Nephron (organoid): ENCODE results near the gene MMP24.
"Not testable (repeated sequence)": the region's sequence is repeated elsewhere in the genome, so short reads cannot be mapped to it uniquely, and the experiment has no call there.

Experiments used
- H3K27ac Mint-ChIP-seq, 3 experiments: 2 replicates each; pipeline ENCODE4 v1.8.0; 2020; ENCODE audit warnings: mixed read lengths in 3 of 3, mild to moderate bottlenecking in 2 of 3, moderate library complexity in 1 of 3
- H3K27me3 Mint-ChIP-seq: 2 replicates; pipeline ENCODE4 v1.8.0; 2021; ENCODE audit warnings: low read depth, mild to moderate bottlenecking, moderate library complexity, mixed read lengths
- H3K36me3 Mint-ChIP-seq: 2 replicates; pipeline ENCODE4 v1.8.0; 2020; ENCODE audit warnings: low read depth, mixed read lengths
- H3K4me1 Mint-ChIP-seq: 2 replicates; pipeline ENCODE4 v1.8.0; 2020; ENCODE audit warnings: mixed read lengths
- H3K4me3 Mint-ChIP-seq, 3 experiments: 2 replicates each; pipeline ENCODE4 v1.8.0; 2020; ENCODE audit warnings: mild to moderate bottlenecking in 3 of 3, mixed read lengths in 3 of 3, moderate library complexity in 2 of 3
- H3K9me3 Mint-ChIP-seq: 2 replicates; pipeline ENCODE4 v1.8.0; 2020; ENCODE audit warnings: mixed read lengths
- CTCF ChIP-seq, 3 experiments: fragments of 200-600 bp; sonication (generic); IDR thresholded peaks; one replicate each; pipeline ENCODE4 v1.5.0; 2021; ENCODE audit warnings: antibody characterized with exemption in 3 of 3; ENCODE audit not compliant: unreplicated experiment in 3 of 3

MMP24 gene

GRCh38 chr20:35311822-35312221, 85.3 kb downstream of the MMP24 start:
- no peaks in the 10 kb centered on the region for H3K27me3 Mint-ChIP-seq
- H3K27ac Mint-ChIP-seq = no peak overlapping the region
- H3K36me3 Mint-ChIP-seq = peaks cover 30% of the 10 kb centered on the region
- no peaks in the 10 kb centered on the region for H3K9me3 Mint-ChIP-seq
- TF ChIP-seq CTCF (IDR thresholded peaks at IDR 0.05; ENCODE audit: unreplicated experiment in 3 of 3) = no peak
- no peak overlapping the region for H3K4me3 Mint-ChIP-seq
- H3K4me1 Mint-ChIP-seq = no peaks in the 10 kb centered on the region

GRCh38 chr20:35312318-35312717, 85.8 kb downstream of the MMP24 start:
- no peak overlapping the region for H3K27ac Mint-ChIP-seq
- no peaks in the 10 kb centered on the region for H3K27me3 Mint-ChIP-seq
- H3K9me3 Mint-ChIP-seq = no peaks in the 10 kb centered on the region
- TF ChIP-seq CTCF (IDR thresholded peaks at IDR 0.05; ENCODE audit: unreplicated experiment in 3 of 3) = no peak
- no peaks in the 10 kb centered on the region for H3K4me1 Mint-ChIP-seq
- H3K4me3 Mint-ChIP-seq = no peak overlapping the region
- peaks cover 30% of the 10 kb centered on the region for H3K36me3 Mint-ChIP-seq

GRCh38 chr20:35314816-35315631, 88.5 kb downstream of the MMP24 start:
- H3K27me3 Mint-ChIP-seq = no peaks in the 10 kb centered on the region
- H3K4me3 Mint-ChIP-seq = no peak overlapping the region
- peaks cover 26% of the 10 kb centered on the region for H3K4me1 Mint-ChIP-seq

GRCh38 chr20:35315632-35316020, 89.1 kb downstream of the MMP24 start:
- H3K4me3 Mint-ChIP-seq, H3K9me3 Mint-ChIP-seq, H3K27me3 Mint-ChIP-seq, H3K27ac Mint-ChIP-seq: not testable (repeated sequence)
- peaks cover 32% of the 10 kb centered on the region for H3K4me1 Mint-ChIP-seq
- peaks cover 30% of the 10 kb centered on the region for H3K36me3 Mint-ChIP-seq

More at GRCh38 chr20:35314816-35315631, 88.5 kb downstream of the MMP24 start:
- H3K9me3 Mint-ChIP-seq = no peaks in the 10 kb centered on the region
- H3K36me3 Mint-ChIP-seq = peaks cover 28% of the 10 kb centered on the region
- no peak for TF ChIP-seq CTCF (IDR thresholded peaks at IDR 0.05; ENCODE audit: unreplicated experiment in 3 of 3)
- peak overlapping the region; percentile 6 to 43 (median 43) for H3K27ac Mint-ChIP-seq

GRCh38 chr20:35316086-35316485, 89.6 kb downstream of the MMP24 start:
- Mint-ChIP-seq H3K4me3 (no peak overlapping the region), H3K27ac (no peak overlapping the region), H3K27me3 (no peaks in the 10 kb centered on the region), H3K36me3 (peaks cover 28% of the 10 kb centered on the region), H3K4me1 (peaks cover 33% of the 10 kb centered on the region), H3K9me3 (no peaks in the 10 kb centered on the region)
- no peak for TF ChIP-seq CTCF (IDR thresholded peaks at IDR 0.05; ENCODE audit: unreplicated experiment in 3 of 3)

GRCh38 chr20:35317416-35318210, 91.1 kb downstream of the MMP24 start:
- H3K36me3 Mint-ChIP-seq = peaks cover 17% of the 10 kb centered on the region
- H3K9me3 Mint-ChIP-seq = no peaks in the 10 kb centered on the region
- H3K27me3 Mint-ChIP-seq = no peaks in the 10 kb centered on the region
- H3K4me1 Mint-ChIP-seq = peaks cover 33% of the 10 kb centered on the region
- H3K27ac Mint-ChIP-seq = peak overlapping the region in 2 of 3 experiments; percentile 18 to 93
- H3K4me3 Mint-ChIP-seq = no peak overlapping the region
- no peak for TF ChIP-seq CTCF (IDR thresholded peaks at IDR 0.05; ENCODE audit: unreplicated experiment in 3 of 3)
